ENCODE data around the gene TMEM179B. TPM values are rescaled to one million over a fixed set of nuclear protein-coding genes. Genes with fewer than 3 reads are reported as not detected.

The TMEM179B gene
- total and polyA plus RNA-seq, 2 of the 4 experiments (the other 2 are of a cell fraction), result 29.4 to 67.1 TPM

DNA sequence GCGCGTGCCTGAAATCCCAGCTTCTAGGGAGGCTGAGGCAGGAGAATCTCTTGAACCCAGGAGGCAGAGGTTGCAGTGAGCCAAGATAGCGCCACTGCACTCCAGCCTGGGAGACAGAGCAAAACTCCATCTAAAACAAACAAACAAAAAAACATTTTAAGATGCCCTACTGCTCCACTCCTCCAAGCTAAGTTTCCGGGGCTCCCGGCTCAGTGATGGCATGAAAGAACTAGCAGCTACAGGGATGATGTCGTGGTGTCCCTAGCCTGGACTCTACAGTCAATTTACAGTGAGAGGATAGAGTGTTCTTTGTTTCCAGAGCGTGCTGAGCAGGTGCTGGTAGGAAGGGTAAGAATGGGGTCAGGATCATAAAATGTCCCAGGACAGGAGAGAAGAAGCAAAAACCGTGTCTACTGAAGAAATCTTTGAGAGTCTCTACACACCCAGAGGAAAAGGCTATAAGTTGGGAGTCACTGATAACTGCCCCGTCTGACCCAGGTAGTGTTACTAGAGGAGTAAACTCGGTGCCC lies 32.1 kb upstream of the TMEM179B start:
- CTCF ChIA-PET, result interaction anchor here (0.5 kb wide), 1 partner anchor 64 kb away, joined by 3 read pairs; no protein-coding TSS in a partner anchor
- BruUV-seq (replicated peaks), result no TSS peak

More for the DNA sequence above, 32.1 kb upstream of the TMEM179B start:
- in situ Hi-C loops (cut with MboI; ENCODE audit: low sequenced_read_pairs), result no loop called here
- dilution Hi-C loops (cut with HindIII; ENCODE audit: low sequenced_read_pairs, unreplicated experiment), result no loop called here
- Histone ChIP-seq H3K79me1 (ENCODE audit: low read depth in 1 of 2, low read length in 2 of 2) (peaks cover 9 to 30% of the 10 kb centered on the region in 2 experiments; a peak in 3 of 4 replicates), H3K4ac (ENCODE audit: low read depth, low read length) (no peak overlapping the region), H3K9me1 (ENCODE audit: insufficient read depth, low read length) (peaks cover 3% of the 10 kb centered on the region; the same call in 1 of the 2 replicates), H2AK5ac (ENCODE audit: low read depth, low read length) (no peak overlapping the region), H2AK9ac (replicated peaks; ENCODE audit: low read depth, low read length, poor library complexity) (no peak overlapping the region), H2BK15ac (ENCODE audit: low read depth, low read length) (no peak overlapping the region), H3K18ac (ENCODE audit: low read depth, low read length) (no peak overlapping the region), H3K14ac (replicated peaks; ENCODE audit: low read depth, low read length) (no peak overlapping the region), H3K36me3 (ENCODE audit: control insufficient read depth, insufficient read depth, low read length) (peaks cover 12% of the 10 kb centered on the region), H3K27me3 (ENCODE audit: control insufficient read depth, insufficient read depth, low read length) (no peaks in the 10 kb centered on the region), H2AFZ (replicated peaks; ENCODE audit: low read length, poor library complexity) (no peak overlapping the region), H3K4me3 (ENCODE audit: insufficient read depth, low read depth, low read length) (no peak overlapping the region), H3K56ac (ENCODE audit: extremely low read depth, insufficient read depth, low read length) (no peak overlapping the region), H4K5ac (ENCODE audit: low read depth, low read length) (no peak overlapping the region), H2BK5ac (ENCODE audit: low read depth, low read length, poor library complexity, severe bottlenecking) (no peak overlapping the region), H3K4me2 (ENCODE audit: low read depth, low read length) (no peak overlapping the region), H4K8ac (ENCODE audit: low read depth in 2 of 2, low read length in 2 of 2) (no peak overlapping the region), H3K9me3 (ENCODE audit: control insufficient read depth, insufficient read depth, low read length) (no peaks in the 10 kb centered on the region), H2BK120ac (ENCODE audit: low read depth, low read length) (no peak overlapping the region), H2BK20ac (ENCODE audit: low read depth, low read length) (no peak overlapping the region), H3K23ac (ENCODE audit: low read depth, low read length) (no peak overlapping the region), H4K20me1 (ENCODE audit: insufficient read depth, low read length) (no peaks in the 10 kb centered on the region), H3K4me1 (ENCODE audit: control insufficient read depth, insufficient read depth, low read length) (no peaks in the 10 kb centered on the region), H3K9ac (ENCODE audit: low read depth, low read length) (no peak overlapping the region), H4K91ac (ENCODE audit: insufficient read depth, low read depth, low read length) (no peak overlapping the region), H3K27ac (ENCODE audit: insufficient read depth, low read length) (no peak overlapping the region)
- no peak for ATAC-seq (ENCODE audit: low read depth)
- DNase-seq, result no peak
- TF ChIP-seq, protein P1, sequence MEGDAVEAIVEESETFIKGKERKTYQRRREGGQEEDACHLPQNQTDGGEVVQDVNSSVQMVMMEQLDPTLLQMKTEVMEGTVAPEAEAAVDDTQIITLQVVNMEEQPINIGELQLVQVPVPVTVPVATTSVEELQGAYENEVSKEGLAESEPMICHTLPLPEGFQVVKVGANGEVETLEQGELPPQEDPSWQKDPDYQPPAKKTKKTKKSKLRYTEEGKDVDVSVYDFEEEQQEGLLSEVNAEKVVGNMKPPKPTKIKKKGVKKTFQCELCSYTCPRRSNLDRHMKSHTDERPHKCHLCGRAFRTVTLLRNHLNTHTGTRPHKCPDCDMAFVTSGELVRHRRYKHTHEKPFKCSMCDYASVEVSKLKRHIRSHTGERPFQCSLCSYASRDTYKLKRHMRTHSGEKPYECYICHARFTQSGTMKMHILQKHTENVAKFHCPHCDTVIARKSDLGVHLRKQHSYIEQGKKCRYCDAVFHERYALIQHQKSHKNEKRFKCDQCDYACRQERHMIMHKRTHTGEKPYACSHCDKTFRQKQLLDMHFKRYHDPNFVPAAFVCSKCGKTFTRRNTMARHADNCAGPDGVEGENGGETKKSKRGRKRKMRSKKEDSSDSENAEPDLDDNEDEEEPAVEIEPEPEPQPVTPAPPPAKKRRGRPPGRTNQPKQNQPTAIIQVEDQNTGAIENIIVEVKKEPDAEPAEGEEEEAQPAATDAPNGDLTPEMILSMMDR (conservative IDR thresholded peaks at IDR 0.05; ENCODE audit: low read depth, low read length), result no peak
- TF ChIP-seq MAZ (IDR thresholded peaks at IDR 0.05; ENCODE audit: borderline replicate concordance, low read depth, low read length), result no peak
- TF ChIP-seq RFX5 (IDR thresholded peaks at IDR 0.05; ENCODE audit: low read depth, low read length), result no peak
- TF ChIP-seq, protein P2, sequence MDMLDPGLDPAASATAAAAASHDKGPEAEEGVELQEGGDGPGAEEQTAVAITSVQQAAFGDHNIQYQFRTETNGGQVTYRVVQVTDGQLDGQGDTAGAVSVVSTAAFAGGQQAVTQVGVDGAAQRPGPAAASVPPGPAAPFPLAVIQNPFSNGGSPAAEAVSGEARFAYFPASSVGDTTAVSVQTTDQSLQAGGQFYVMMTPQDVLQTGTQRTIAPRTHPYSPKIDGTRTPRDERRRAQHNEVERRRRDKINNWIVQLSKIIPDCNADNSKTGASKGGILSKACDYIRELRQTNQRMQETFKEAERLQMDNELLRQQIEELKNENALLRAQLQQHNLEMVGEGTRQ (IDR thresholded peaks at IDR 0.05; ENCODE audit: low read depth, low read length), result no peak
- no peak for TF ChIP-seq MXI1 (IDR thresholded peaks at IDR 0.05; ENCODE audit: borderline replicate concordance, low read depth, low read length)
- TF ChIP-seq BHLHE40 (IDR thresholded peaks at IDR 0.05; ENCODE audit: low read depth, low read length), result no peak
- TF ChIP-seq SMC3 (IDR thresholded peaks at IDR 0.05; ENCODE audit: low read depth, low read length), result no peak
- TF ChIP-seq RCOR1 (IDR thresholded peaks at IDR 0.05; ENCODE audit: insufficient replicate concordance, low read length), result no peak
- TF ChIP-seq RAD21 (IDR thresholded peaks at IDR 0.05; ENCODE audit: low read length), result no peak
- TF ChIP-seq CEBPB (IDR thresholded peaks at IDR 0.05; ENCODE audit: low read depth, low read length), result no peak
- no peak for TF ChIP-seq NFE2L2 (IDR thresholded peaks at IDR 0.05; ENCODE audit: low read depth, low read length)
- TF ChIP-seq FOS (IDR thresholded peaks at IDR 0.05; ENCODE audit: low read depth, low read length), result no peak
- TF ChIP-seq POLR2A (IDR thresholded peaks at IDR 0.05; ENCODE audit: low read depth, low read length), result no peak
- no peak for TF ChIP-seq MAFK (IDR thresholded peaks at IDR 0.05; ENCODE audit: low read depth, low read length)
- no peak for TF ChIP-seq CHD1 (IDR thresholded peaks at IDR 0.05; ENCODE audit: low read depth, low read length)
- TF ChIP-seq, protein P3, sequence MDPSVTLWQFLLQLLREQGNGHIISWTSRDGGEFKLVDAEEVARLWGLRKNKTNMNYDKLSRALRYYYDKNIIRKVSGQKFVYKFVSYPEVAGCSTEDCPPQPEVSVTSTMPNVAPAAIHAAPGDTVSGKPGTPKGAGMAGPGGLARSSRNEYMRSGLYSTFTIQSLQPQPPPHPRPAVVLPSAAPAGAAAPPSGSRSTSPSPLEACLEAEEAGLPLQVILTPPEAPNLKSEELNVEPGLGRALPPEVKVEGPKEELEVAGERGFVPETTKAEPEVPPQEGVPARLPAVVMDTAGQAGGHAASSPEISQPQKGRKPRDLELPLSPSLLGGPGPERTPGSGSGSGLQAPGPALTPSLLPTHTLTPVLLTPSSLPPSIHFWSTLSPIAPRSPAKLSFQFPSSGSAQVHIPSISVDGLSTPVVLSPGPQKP (IDR thresholded peaks at IDR 0.05; ENCODE audit: borderline replicate concordance, low read depth, low read length), result no peak
- POLR2A ChIA-PET (ENCODE audit: unreplicated experiment), result no interaction called here
- intact Hi-C loops (cut with micrococcal nuclease), result no loop called here
- WGBS, 2 experiments (ENCODE audit: extremely low coverage in 2 of 2, insufficient read length in 1 of 2), result 100% methylated on average over 1 of the region's 10 CpGs; no CpG with 5 or more reads in 1 of the 2 experiments

Measured in IMR-90 (cell line).